A549 treated with CORT108297 at 1 μM for 4 hours (cell line): ENCODE results near the gene PLP1. TPM values are rescaled to one million over a fixed set of nuclear protein-coding genes. Genes with fewer than 3 reads are reported as not detected.

ENCODE experiments used
- total RNA-seq: library from RNA; stranded (reverse); fragments of 200-300 nt; extraction: Qiagen RNA extraction; gene quantifications from 5 replicates; pipeline ENCODE4 v1.2.3, GENCODE V29; 2022

Gene PLP1
- total RNA-seq: not detected in 5 replicates

GRCh38 chrX:103776546-103776945 lies at the start of gene PLP1:
Gene PLP1 (plus strand): TSS chrX:103776840. CDS start chrX:103776996, 156 bp downstream.

GRCh38 chrX:103831803-103832544 lies 55.3 kb downstream of the PLP1 start, which contains the start of gene RAB9B:
Gene RAB9B (minus strand): TSS chrX:103832257. CDS start chrX:103825784, 6,473 bp downstream.

Other genes with a start within 250 kb of the PLP1 start
- 106 to 162 TPM (median 113 TPM) in 5 replicates for gene TCEAL4, start 191.3 kb upstream of the PLP1 start, total RNA-seq
- 14.8 to 21.2 TPM (median 16.8 TPM) in 5 replicates for gene TCEAL3, start 168.9 kb upstream of the PLP1 start, total RNA-seq
- 33.1 to 49.6 TPM (median 38.9 TPM) in 5 replicates for gene TCEAL1, start 147.9 kb upstream of the PLP1 start, total RNA-seq
- gene MORF4L2, start 90.1 kb upstream of the PLP1 start, total RNA-seq: 401 to 1,224 TPM (median 462 TPM) in 5 replicates
- not detected in 5 replicates for gene TMEM31, start 65.9 kb upstream of the PLP1 start, total RNA-seq
- 0.02 to 0.05 TPM (median 0.03 TPM) in 3 of 5 replicates, not detected in the others for gene RAB9B, start 55.4 kb downstream of the PLP1 start, total RNA-seq
- gene TMSB15B, start 185.8 kb downstream of the PLP1 start, total RNA-seq: 5.0 to 6.3 TPM (median 5.8 TPM) in 5 replicates
- not detected in 5 replicates for gene H2BW1, start 236.9 kb downstream of the PLP1 start, total RNA-seq